Small intestine (tissue), 7 donors: ENCODE measurements around the gene ADIPOQ. TPM values are rescaled to one million over a fixed set of nuclear protein-coding genes. Genes with fewer than 3 reads are reported as not detected.
"Not testable (repeated sequence)": the region's sequence is repeated elsewhere in the genome, so short reads cannot be mapped to it uniquely, and the experiment has no call there.

ENCODE experiments used
- DNase-seq, 2 donors: peaks; one replicate each; pipeline versions ENCODE4 v3.0.0 to v3.0.0-alpha.2; 2013
- FAIRE-seq: peaks from 2 replicates; lab custom pipeline; 2012; peaks lifted over from hg19 to GRCh38; lab: Jason Lieb, UNC
- H3K27ac ChIP-seq, 3 donors: one replicate each; pipeline ENCODE4 v1.5.1; 2013; ENCODE audit warnings: low read length in 2 of 3, mild to moderate bottlenecking in 2 of 3, control low read depth in 1 of 3, inconsistent platforms in 1 of 3, low read depth in 1 of 3, moderate library complexity in 1 of 3
- H3K27me3 ChIP-seq, 3 donors: one replicate each; pipeline ENCODE4 v1.6.1; 2013; ENCODE audit warnings: low read length in 3 of 3, inconsistent platforms in 1 of 3; ENCODE audit not compliant: control insufficient read depth in 3 of 3, insufficient read depth in 3 of 3
- H3K36me3 ChIP-seq, 3 donors: one replicate each; pipeline ENCODE4 v1.6.1; 2013; ENCODE audit warnings: low read length in 3 of 3, inconsistent platforms in 1 of 3, low read depth in 1 of 3, mild to moderate bottlenecking in 1 of 3, moderate library complexity in 1 of 3; ENCODE audit not compliant: control insufficient read depth in 3 of 3, insufficient read depth in 2 of 3
- H3K4me1 ChIP-seq, 3 donors: one replicate each; pipeline ENCODE4 v1.6.1; 2013; ENCODE audit warnings: low read length in 2 of 3, inconsistent platforms in 1 of 3, low read depth in 1 of 3, mild to moderate bottlenecking in 1 of 3, moderate library complexity in 1 of 3; ENCODE audit not compliant: control insufficient read depth in 3 of 3, insufficient read depth in 2 of 3
- H3K4me3 ChIP-seq, 3 donors: one replicate each; pipeline ENCODE4 v1.5.1; 2013; ENCODE audit warnings: low read length in 3 of 3, control low read depth in 1 of 3, inconsistent platforms in 1 of 3, low read depth in 1 of 3, mild to moderate bottlenecking in 1 of 3, moderate library complexity in 1 of 3
- H3K9me3 ChIP-seq, 2 donors: one replicate each; pipeline ENCODE4 v1.6.1; 2013; ENCODE audit warnings: low read depth in 1 of 2, low read length in 1 of 2; ENCODE audit not compliant: control insufficient read depth in 2 of 2, insufficient read depth in 1 of 2
- WGBS, 3 donors: extraction: QIAGEN DNeasy Blood & Tissue Kit; methylation state at CpG; one replicate each; pipeline ENCODE4 v1.1.7; 2013; 5-methylcytosine and 5-hydroxymethylcytosine counted together
- polyA plus RNA-seq, 4 donors: library from polyadenylated mRNA; stranded (reverse) in 3 of 4; unstranded in 1 of 4; fragments of 200-250 nt in 3 of 4; fragments of 120-200 nt in 1 of 4; gene quantifications; one replicate each; pipeline versions ENCODE4 v1.2.1 to v1.2.3, GENCODE V29; 2013
- donor health status: healthy with polysubstance abuse.
- donor health status: control.
- donor health status: control.
- donor health status: Bipolar disorder and iron deficiency.
- donor health status: healthy.

Gene ADIPOQ
- polyA plus RNA-seq, 4 donors, result 0.22 to 34.5 (median 0.54) TPM; not detected in 1

DNA sequence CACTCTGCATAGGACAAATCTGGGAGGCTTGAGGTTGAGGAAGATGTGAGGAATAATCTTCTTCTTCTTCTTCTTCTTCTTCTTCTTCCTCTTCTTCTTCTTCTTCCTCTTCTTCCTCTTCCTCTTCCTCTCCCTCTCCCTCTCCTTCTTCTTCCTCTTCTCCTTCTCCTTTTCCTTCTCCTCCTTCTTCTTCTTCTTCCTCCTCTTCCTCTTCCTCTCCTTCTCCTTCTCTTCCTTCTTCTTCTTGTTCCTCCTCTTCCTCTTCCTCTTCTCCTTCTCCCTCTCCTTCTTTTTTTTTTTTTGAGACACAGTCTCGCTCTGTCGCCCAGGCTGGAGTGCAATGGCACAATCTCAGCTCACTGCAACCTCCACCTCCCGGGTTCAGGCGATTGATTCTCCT lies 47.2 kb downstream of the ADIPOQ start:
- DNase-seq, FAIRE-seq, H3K4me3 ChIP-seq, H3K27ac ChIP-seq, H3K36me3 ChIP-seq, H3K9me3 ChIP-seq, H3K4me1 ChIP-seq, H3K27me3 ChIP-seq: not testable (repeated sequence)
- 90 to 98% (median 91%) methylated on average over 4 of the region's 4 CpGs for WGBS, 3 donors

DNA sequence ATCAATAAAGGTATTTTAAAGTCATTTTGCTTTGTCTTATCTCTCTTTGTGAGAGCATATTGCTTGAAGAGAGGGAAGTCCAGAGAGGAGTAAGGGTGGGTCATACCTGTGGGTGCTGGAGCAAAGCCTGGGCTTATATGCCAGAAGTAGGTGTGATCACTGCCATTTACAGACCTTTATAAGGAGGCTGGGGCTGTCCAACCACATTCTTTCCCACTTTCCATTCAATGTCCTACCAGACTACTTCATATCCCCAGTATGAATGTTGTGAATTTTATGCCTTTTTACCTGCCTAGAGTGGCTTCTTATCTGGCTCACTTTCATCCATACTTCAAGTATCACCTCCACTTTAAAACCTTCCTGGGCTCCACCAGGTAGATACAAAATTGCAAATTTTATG lies 48.4 kb downstream of the ADIPOQ start:
- H3K36me3 ChIP-seq, result no peaks in the 10 kb centered on the region
- no peak overlapping the region for H3K27ac ChIP-seq
- no peaks in the 10 kb centered on the region for H3K27me3 ChIP-seq
- peaks cover 0 to 2% (median 0%) of the 10 kb centered on the region in 3 donors for H3K4me1 ChIP-seq
- FAIRE-seq (no peak), DNase-seq (no peak)
- no peak overlapping the region for H3K4me3 ChIP-seq
- peaks cover 0 to 10% of the 10 kb centered on the region in 2 donors for H3K9me3 ChIP-seq

DNA sequence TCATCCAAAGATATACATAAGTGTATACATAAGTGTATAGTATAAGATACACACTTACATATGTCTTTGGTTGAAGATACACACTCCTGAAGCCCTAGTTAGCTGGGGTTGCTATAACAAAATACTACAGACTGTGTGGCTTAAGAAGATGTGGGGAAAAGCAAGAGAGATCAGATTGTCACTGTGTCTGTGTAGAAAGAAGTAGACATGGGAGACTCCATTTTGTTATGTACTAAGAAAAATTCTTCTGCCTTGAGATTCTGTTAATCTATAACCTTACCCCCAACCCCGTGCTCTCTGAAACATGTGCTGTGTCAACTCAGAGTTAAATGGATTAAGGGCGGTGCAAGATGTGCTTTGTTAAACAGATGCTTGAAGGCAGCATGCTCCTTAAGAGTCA lies 50.6 kb downstream of the ADIPOQ start:
- WGBS, 3 donors, result no CpG with 5 or more reads among the region's 2 CpGs
- not testable (repeated sequence) for FAIRE-seq

DNA sequence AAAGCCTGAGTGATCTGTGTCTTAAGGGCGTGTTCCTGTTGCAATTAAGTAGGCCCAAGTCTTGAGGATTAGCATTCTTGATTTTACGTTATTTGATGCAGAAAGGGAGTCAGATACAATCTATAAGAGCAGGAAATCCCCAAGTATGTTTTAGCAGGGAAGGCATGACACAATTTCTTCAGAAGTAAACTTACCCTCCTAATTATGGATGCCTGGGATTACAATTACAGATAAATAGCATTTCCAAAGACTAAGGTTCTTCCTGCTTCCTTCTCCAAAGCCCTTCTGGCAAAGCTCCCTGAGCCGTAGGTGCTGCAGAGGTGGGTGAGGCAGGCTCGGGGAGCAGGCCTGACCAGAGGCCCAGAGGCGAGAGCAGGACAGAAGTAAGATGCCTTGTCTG lies 52.9 kb downstream of the ADIPOQ start:
- 72 to 83% (median 79%) methylated on average over 5 of the region's 5 CpGs for WGBS, 3 donors
- no peak for DNase-seq
- FAIRE-seq, result no peak
- Histone ChIP-seq H3K36me3 (no peaks in the 10 kb centered on the region), H3K9me3 (peaks cover 0 to 12% of the 10 kb centered on the region in 2 donors), H3K4me1 (no peaks in the 10 kb centered on the region), H3K27ac (no peak overlapping the region), H3K27me3 (no peaks in the 10 kb centered on the region), H3K4me3 (no peak overlapping the region)

More for the DNA sequence above, 50.6 kb downstream of the ADIPOQ start:
- DNase-seq, H3K4me3 ChIP-seq, H3K27me3 ChIP-seq, H3K4me1 ChIP-seq, H3K36me3 ChIP-seq, H3K27ac ChIP-seq: not testable (repeated sequence)
- peaks cover 0 to 12% of the 10 kb centered on the region in 2 donors for H3K9me3 ChIP-seq

DNA sequence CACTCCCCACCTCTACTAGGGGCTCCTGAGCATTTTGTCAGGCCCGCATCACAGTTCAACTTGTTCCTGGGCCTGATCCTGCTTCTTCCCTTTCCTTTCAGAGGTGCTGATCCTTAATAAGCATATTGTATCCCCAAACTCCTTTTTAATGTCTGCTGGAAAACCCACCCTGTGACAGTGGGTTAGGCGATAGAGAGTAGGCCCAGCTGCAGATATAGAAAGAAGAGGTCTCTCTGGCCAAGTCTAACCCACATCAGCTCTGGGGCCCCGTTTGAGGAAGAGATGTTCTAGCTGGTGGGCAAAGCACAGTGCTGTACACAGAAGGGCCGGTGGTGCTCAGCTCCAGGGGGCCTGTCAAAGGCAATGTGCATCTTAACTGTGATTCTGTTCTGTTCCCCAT lies 53.5 kb downstream of the ADIPOQ start:
- WGBS, 3 donors, result 89 to 96% (median 90%) methylated on average over 4 of the region's 4 CpGs
- no peak for FAIRE-seq

DNA sequence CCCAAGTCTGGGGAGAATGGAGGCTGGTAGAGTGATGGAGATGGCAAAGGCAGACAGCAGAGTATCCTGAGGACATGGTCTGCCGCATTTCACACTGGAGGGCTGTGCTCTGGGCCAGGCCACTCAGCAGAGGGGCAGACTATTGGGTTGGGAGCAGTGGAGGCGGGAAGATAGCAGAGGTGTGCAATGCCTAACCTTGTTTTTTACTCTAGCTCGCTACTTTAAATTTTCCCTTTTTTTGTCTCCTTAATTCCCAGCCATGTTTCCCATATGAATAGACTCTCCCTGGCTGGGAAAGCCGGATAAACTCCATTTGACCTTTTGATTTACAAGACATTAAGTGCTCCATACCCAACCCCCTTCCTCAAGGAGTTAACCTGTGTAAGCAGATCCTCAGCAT lies 54.4 kb downstream of the ADIPOQ start:
- Histone ChIP-seq H3K4me1 (no peaks in the 10 kb centered on the region), H3K27ac (no peak overlapping the region), H3K36me3 (no peaks in the 10 kb centered on the region), H3K9me3 (peaks cover 0 to 12% of the 10 kb centered on the region in 2 donors), H3K27me3 (no peaks in the 10 kb centered on the region), H3K4me3 (no peak overlapping the region)
- no peak for DNase-seq
- no peak for FAIRE-seq
- 64 to 77% (median 73%) methylated on average over 3 to 4 of the region's 4 CpGs for WGBS, 3 donors

More for the DNA sequence above, 53.5 kb downstream of the ADIPOQ start:
- Histone ChIP-seq H3K27ac (no peak overlapping the region), H3K4me1 (no peaks in the 10 kb centered on the region), H3K9me3 (peaks cover 0 to 12% of the 10 kb centered on the region in 2 donors), H3K4me3 (no peak overlapping the region), H3K36me3 (no peaks in the 10 kb centered on the region), H3K27me3 (no peaks in the 10 kb centered on the region)
- no peak for DNase-seq

DNA sequence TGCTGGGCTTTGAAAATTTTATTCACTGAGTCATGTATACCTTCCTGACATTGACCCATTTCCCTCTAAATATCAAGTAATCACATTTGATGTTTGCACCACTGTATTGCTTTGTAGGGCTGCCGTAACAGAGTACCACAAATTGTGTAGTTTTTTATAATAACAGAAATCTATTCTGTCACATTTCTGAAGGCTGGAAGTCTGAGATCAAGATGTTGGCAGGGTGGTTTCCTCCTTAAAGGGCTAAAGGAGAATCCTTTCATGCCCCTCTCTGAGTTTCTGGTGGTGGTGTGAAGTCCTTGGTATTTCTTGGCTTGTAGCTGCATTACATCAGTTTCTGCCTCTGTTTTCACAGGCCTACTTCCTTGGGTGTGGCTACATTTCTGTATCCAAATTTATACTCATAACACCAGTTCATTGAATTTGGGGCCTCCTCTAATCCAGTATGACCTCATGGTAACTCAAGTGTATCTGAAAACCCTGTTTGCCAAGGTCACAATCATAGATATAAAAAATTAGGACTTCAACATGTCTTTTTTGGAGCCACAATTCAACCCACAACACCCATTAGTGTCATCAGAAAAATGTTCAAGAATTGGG lies 58.7 kb downstream of the ADIPOQ start:
- H3K4me3 ChIP-seq, result no peak overlapping the region
- 73 to 94% (median 88%) methylated on average over 1 of the region's 1 CpG for WGBS, 3 donors
- no peak for DNase-seq
- H3K27ac ChIP-seq, result no peak overlapping the region
- no peaks in the 10 kb centered on the region for H3K4me1 ChIP-seq
- H3K27me3 ChIP-seq, result no peaks in the 10 kb centered on the region
- FAIRE-seq, result no peak
- no peaks in the 10 kb centered on the region for H3K36me3 ChIP-seq
- H3K9me3 ChIP-seq, result no peaks in the 10 kb centered on the region

DNA sequence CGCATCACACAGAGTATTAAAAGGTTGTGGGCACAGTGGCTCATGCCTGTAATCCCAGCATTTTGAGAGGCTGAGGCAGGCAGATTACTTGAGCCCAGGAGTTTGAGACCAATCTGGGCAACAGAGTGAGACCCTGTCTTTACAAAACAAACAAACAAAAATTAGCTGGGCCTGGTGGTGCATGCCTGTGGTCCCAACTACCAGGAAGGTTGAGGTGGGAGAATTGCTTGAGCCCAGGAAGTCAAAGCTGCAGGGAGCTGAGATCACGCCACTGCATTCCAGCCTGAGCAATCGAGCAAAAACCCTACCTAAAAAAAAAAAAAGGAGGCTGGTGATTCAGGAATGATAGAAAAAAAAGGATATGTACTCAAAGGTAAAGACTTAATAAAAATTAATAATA lies 59.6 kb downstream of the ADIPOQ start:
- FAIRE-seq (no peak), DNase-seq (no peak)
- H3K9me3 ChIP-seq, result no peaks in the 10 kb centered on the region
- H3K27ac ChIP-seq, result no peak overlapping the region
- no peaks in the 10 kb centered on the region for H3K36me3 ChIP-seq
- 75 to 89% (median 75%) methylated on average over 3 of the region's 3 CpGs for WGBS, 3 donors
- no peaks in the 10 kb centered on the region for H3K27me3 ChIP-seq
- no peak overlapping the region for H3K4me3 ChIP-seq
- H3K4me1 ChIP-seq, result no peaks in the 10 kb centered on the region

DNA sequence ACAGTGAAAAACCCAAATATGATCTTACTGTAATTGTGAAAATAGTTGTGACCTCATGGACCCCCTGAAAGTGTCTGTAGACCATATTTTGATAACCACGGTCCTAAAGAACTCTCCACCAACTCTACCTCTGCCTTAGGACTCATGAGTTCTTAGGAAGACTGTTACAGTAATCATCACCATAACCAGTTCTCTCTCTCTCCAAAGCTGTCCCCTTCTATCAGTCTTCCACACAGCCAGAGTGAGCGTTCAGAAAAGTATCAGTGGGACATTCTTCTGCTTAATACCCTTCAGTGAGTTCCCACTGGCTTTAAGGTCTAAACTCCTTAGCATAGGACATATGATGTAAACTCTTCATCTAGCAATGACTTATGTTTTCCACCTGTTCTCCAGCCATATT lies 60.2 kb downstream of the ADIPOQ start:
- WGBS, 3 donors, result 82 to 86% (median 83%) methylated on average over 2 of the region's 2 CpGs
- Histone ChIP-seq H3K4me1 (no peaks in the 10 kb centered on the region), H3K27me3 (no peaks in the 10 kb centered on the region), H3K27ac (no peak overlapping the region), H3K9me3 (peaks cover 0 to under 1% of the 10 kb centered on the region in 2 donors), H3K4me3 (no peak overlapping the region), H3K36me3 (no peaks in the 10 kb centered on the region)
- FAIRE-seq (no peak), DNase-seq (no peak)
